Liver (tissue), 9 donors: Measurements from ENCODE around the gene OSGIN1. TPM values are rescaled to one million over a fixed set of nuclear protein-coding genes. Genes with fewer than 3 reads are reported as not detected.

ENCODE experiments used
- DNase-seq: peaks from one replicate; pipeline ENCODE4 v3.0.0-alpha.2; 2017; ENCODE audit warnings: low spot score
- H3K27ac ChIP-seq, 2 donors: one replicate each; pipeline ENCODE4 v1.7.0; 2013; ENCODE audit warnings: inconsistent platforms in 2 of 2, low read length in 2 of 2, control low read depth in 1 of 2, low read depth in 1 of 2, mild to moderate bottlenecking in 1 of 2
- H3K27me3 ChIP-seq, 4 donors: one replicate each; pipeline versions ENCODE4 v1.6.1 to v1.7.0; 2013; ENCODE audit warnings: low read length in 3 of 4, inconsistent platforms in 1 of 4, mild to moderate bottlenecking in 1 of 4, moderate library complexity in 1 of 4; ENCODE audit not compliant: control insufficient read depth in 4 of 4, insufficient read depth in 4 of 4
- H3K36me3 ChIP-seq, 4 donors: one replicate each; pipeline versions ENCODE4 v1.6.1 to v1.7.0; 2013; ENCODE audit warnings: low read length in 3 of 4, mild to moderate bottlenecking in 3 of 4, low read depth in 1 of 4, moderate library complexity in 1 of 4; ENCODE audit not compliant: control insufficient read depth in 4 of 4, insufficient read depth in 3 of 4
- H3K4me1 ChIP-seq, 4 donors: one replicate each; pipeline versions ENCODE4 v1.6.1 to v1.7.0; 2013; ENCODE audit warnings: low read length in 3 of 4, mild to moderate bottlenecking in 3 of 4, moderate library complexity in 1 of 4; ENCODE audit not compliant: control insufficient read depth in 4 of 4, insufficient read depth in 4 of 4
- H3K4me3 ChIP-seq, 3 donors: one replicate each; pipeline versions ENCODE4 v1.6.1 to v1.7.0; 2013; ENCODE audit warnings: low read length in 3 of 3, control low read depth in 1 of 3, low read depth in 1 of 3, mild to moderate bottlenecking in 1 of 3
- H3K9ac ChIP-seq, 2 donors: one replicate each; pipeline ENCODE4 v1.7.0; 2013; ENCODE audit warnings: low read length in 2 of 2, mild to moderate bottlenecking in 2 of 2, moderate library complexity in 2 of 2, control low read depth in 1 of 2, low read depth in 1 of 2
- H3K9me3 ChIP-seq, 4 donors: one replicate each; pipeline versions ENCODE4 v1.6.1 to v1.7.0; 2013; ENCODE audit warnings: low read length in 3 of 4; ENCODE audit not compliant: control insufficient read depth in 4 of 4
- EGR1 ChIP-seq, 2 donors: IDR thresholded peaks; 2 replicates each; pipeline ENCODE4 v1.6.1; 2016 to 2018; ENCODE audit warnings: antibody characterized with exemption in 2 of 2, low read depth in 2 of 2
- FOXA1 ChIP-seq: IDR thresholded peaks from 2 replicates; pipeline ENCODE4 v1.6.1; 2016; ENCODE audit warnings: antibody characterized with exemption
- FOXA2 ChIP-seq: IDR thresholded peaks from 2 replicates; pipeline ENCODE4 v1.6.1; 2016; ENCODE audit warnings: antibody characterized with exemption
- GABPA ChIP-seq, 2 donors: IDR thresholded peaks in 1 of 2; conservative IDR thresholded peaks in 1 of 2; 2 replicates each; pipeline ENCODE4 v1.6.1; 2016; ENCODE audit warnings: antibody characterized with exemption in 2 of 2, mild to moderate bottlenecking in 1 of 2, moderate library complexity in 1 of 2
- HNF4A ChIP-seq, 2 donors: conservative IDR thresholded peaks; 2 replicates each; pipeline ENCODE4 v1.6.1; 2016; ENCODE audit warnings: antibody characterized with exemption in 2 of 2, mild to moderate bottlenecking in 2 of 2
- JUND ChIP-seq, 2 donors: IDR thresholded peaks; 2 replicates each; pipeline ENCODE4 v1.6.1; 2016; ENCODE audit warnings: antibody characterized with exemption in 2 of 2
- NR2F2 ChIP-seq: IDR thresholded peaks from 2 replicates; pipeline ENCODE4 v1.6.1; 2016; ENCODE audit warnings: antibody characterized with exemption
- RXRA ChIP-seq, 2 donors: IDR thresholded peaks; 2 replicates each; pipeline ENCODE4 v1.6.1; 2017 to 2018; ENCODE audit warnings: antibody characterized with exemption in 2 of 2, mild to moderate bottlenecking in 1 of 2
- TAF1 ChIP-seq: conservative IDR thresholded peaks from 2 replicates; pipeline ENCODE4 v1.6.1; 2016; ENCODE audit warnings: antibody characterized with exemption, mild to moderate bottlenecking
- WGBS: extraction: QIAGEN DNeasy Blood & Tissue Kit; methylation state at CpG from one replicate; pipeline ENCODE4 v1.1.7; 2013; 5-methylcytosine and 5-hydroxymethylcytosine counted together
- polyA plus RNA-seq, 2 donors: library from polyadenylated mRNA; stranded (reverse) in 1 of 2; unstranded in 1 of 2; fragments of 200-250 nt in 1 of 2; fragments of >200 nt in 1 of 2; fragmentation: Nextera tagmentation in 1 of 2; extraction: Ambion mirVana in 1 of 2; gene quantifications; one replicate each; pipeline versions ENCODE4 v1.2.1 to v1.2.3, GENCODE V29; 2013 to 2015
- total RNA-seq, 2 donors: library from RNA; depleted of rRNA; stranded (reverse); fragments of >200 nt; gene quantifications; one replicate each; pipeline ENCODE4 v1.2.3, GENCODE V29; 2014
- TF ChIP-seq, protein P1 (sequence below): IDR thresholded peaks from 2 replicates; pipeline ENCODE4 v1.6.1; 2016; ENCODE audit warnings: antibody characterized with exemption
- TF ChIP-seq, protein P2 (sequence below): IDR thresholded peaks from 2 replicates; pipeline ENCODE4 v1.6.1; 2016; ENCODE audit warnings: antibody characterized with exemption
- TF ChIP-seq, protein P3 (sequence below): IDR thresholded peaks from 2 replicates; pipeline ENCODE4 v1.6.1; 2016; ENCODE audit warnings: antibody characterized with exemption
- TF ChIP-seq, protein P4 (sequence below): fragments of 150-350 bp; IDR thresholded peaks from 2 replicates; pipeline ENCODE4 v1.5.1; 2017; ENCODE audit warnings: improper control_type of control experiment, low read depth, low read length; ENCODE audit not compliant: missing input control
- TF ChIP-seq, protein P5 (sequence below): IDR thresholded peaks from 2 replicates; pipeline ENCODE4 v1.6.1; 2016; ENCODE audit warnings: antibody characterized with exemption, mild to moderate bottlenecking
- donor health status: healthy.
- donor health status: healthy.
- donor health status: healthy.
- donor health status: healthy.
- donor health status: healthy.

Gene OSGIN1
- total and polyA plus RNA-seq, 4 donors = 7.1 to 90.4 (median 60.4) TPM

DNA sequence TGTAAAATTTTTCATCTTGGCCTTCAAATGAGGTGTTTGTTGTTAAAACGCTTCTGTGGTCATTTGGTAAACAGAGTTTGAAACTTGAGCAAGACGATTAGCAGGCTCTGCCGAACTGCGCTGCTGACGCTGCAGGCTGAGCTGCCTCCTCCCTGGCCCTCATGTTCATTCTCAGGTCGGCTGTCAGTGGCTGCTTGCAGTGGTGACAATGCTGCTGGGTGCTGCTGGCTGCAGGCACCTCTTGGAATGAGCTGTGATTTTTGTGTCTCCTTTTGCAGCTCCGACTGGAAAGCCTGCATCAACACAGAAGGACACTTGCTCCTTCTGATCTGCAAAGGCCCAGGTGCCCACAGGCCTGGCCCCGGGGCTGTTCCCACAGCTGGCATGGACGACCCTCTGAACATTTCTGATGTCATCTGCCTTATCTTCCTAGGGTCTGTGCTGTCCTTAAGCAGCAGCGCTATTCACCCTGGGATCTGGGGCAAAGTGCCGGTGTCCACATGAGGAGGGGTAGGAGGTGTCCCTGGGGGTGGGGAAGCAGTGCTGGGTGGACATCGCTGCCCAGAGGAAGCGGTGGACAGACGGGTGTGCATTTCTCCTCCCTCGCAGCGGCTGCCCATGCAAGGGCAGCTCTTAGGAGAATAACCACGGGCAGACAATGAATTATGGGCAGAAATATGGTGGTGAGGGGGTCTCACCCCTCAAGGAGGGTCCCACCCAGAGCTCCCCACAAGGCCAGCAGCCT, 23.1 kb upstream of the OSGIN1 start:
- 73% methylated on average over 17 of the region's 17 CpGs for WGBS
- DNase-seq = no peak
- Histone ChIP-seq H3K4me1 (peaks cover 2 to 31% (median 21%) of the 10 kb centered on the region in 4 donors), H3K27ac (no peak overlapping the region), H3K9me3 (no peaks in the 10 kb centered on the region), H3K27me3 (no peaks in the 10 kb centered on the region), H3K36me3 (no peaks in the 10 kb centered on the region), H3K9ac (no peak overlapping the region), H3K4me3 (no peak overlapping the region)
- TF ChIP-seq JUND (IDR thresholded peaks at IDR 0.05) (no peak), FOXA2 (no peak), EGR1 (IDR thresholded peaks at IDR 0.05; ENCODE audit: low read depth in 2 of 2) (no peak), RXRA (IDR thresholded peaks at IDR 0.05) (no peak), HNF4A (conservative IDR thresholded peaks at IDR 0.05) (no peak)
- TF ChIP-seq, protein P1, sequence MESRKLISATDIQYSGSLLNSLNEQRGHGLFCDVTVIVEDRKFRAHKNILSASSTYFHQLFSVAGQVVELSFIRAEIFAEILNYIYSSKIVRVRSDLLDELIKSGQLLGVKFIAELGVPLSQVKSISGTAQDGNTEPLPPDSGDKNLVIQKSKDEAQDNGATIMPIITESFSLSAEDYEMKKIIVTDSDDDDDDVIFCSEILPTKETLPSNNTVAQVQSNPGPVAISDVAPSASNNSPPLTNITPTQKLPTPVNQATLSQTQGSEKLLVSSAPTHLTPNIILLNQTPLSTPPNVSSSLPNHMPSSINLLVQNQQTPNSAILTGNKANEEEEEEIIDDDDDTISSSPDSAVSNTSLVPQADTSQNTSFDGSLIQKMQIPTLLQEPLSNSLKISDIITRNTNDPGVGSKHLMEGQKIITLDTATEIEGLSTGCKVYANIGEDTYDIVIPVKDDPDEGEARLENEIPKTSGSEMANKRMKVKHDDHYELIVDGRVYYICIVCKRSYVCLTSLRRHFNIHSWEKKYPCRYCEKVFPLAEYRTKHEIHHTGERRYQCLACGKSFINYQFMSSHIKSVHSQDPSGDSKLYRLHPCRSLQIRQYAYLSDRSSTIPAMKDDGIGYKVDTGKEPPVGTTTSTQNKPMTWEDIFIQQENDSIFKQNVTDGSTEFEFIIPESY = no peak
- TF ChIP-seq, protein P2, sequence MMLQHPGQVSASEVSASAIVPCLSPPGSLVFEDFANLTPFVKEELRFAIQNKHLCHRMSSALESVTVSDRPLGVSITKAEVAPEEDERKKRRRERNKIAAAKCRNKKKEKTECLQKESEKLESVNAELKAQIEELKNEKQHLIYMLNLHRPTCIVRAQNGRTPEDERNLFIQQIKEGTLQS = no peak

DNA sequence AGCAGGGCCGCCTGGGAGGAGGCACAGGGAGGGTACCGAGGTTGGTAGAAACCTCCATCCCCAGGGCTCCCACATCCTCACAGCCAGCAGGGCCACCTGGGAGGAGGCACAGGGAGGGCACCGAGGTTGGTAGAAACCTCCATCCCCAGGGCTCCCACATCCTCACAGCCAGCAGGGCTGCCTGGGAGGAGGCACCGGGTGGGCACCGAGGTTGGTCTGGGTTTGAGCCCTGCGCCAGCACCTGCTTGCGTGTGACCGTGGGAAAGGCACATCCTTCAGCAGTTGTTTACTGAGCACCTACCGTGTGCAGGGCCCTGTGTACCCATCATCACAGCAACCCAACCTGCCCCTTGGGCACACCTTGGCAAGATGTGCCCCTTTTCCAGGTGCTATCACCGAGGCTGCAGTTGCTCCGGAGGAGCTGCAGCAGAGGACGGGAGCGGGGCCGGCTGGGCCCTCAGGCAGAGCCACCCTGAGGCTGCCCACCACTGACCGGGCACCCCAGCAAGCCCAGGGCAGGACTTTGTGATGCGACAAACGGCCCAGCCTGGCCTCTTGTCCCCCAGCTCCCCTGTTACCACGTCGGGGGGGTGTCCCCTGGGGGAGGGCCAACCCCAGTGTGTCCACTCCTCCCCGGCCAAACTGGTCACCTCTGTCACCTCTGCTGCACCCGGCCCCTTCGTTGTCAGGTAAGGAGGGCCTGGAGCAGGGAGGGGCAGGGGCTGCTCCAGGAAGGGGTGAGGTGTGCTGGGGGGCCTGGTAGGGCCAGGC, 22.1 kb upstream of the OSGIN1 start:
- Histone ChIP-seq H3K27ac (no peak overlapping the region), H3K36me3 (no peaks in the 10 kb centered on the region), H3K4me1 (peaks cover 2 to 26% (median 21%) of the 10 kb centered on the region in 4 donors), H3K4me3 (no peak overlapping the region), H3K9me3 (no peaks in the 10 kb centered on the region), H3K9ac (no peak overlapping the region), H3K27me3 (no peaks in the 10 kb centered on the region)
- no peak for TF ChIP-seq NR2F2
- TF ChIP-seq, protein P3, sequence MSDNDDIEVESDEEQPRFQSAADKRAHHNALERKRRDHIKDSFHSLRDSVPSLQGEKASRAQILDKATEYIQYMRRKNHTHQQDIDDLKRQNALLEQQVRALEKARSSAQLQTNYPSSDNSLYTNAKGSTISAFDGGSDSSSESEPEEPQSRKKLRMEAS = no peak
- TF ChIP-seq JUND (IDR thresholded peaks at IDR 0.05) = no peak
- TF ChIP-seq, protein P1 = no peak
- TF ChIP-seq, protein P4, sequence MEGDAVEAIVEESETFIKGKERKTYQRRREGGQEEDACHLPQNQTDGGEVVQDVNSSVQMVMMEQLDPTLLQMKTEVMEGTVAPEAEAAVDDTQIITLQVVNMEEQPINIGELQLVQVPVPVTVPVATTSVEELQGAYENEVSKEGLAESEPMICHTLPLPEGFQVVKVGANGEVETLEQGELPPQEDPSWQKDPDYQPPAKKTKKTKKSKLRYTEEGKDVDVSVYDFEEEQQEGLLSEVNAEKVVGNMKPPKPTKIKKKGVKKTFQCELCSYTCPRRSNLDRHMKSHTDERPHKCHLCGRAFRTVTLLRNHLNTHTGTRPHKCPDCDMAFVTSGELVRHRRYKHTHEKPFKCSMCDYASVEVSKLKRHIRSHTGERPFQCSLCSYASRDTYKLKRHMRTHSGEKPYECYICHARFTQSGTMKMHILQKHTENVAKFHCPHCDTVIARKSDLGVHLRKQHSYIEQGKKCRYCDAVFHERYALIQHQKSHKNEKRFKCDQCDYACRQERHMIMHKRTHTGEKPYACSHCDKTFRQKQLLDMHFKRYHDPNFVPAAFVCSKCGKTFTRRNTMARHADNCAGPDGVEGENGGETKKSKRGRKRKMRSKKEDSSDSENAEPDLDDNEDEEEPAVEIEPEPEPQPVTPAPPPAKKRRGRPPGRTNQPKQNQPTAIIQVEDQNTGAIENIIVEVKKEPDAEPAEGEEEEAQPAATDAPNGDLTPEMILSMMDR = no peak
- TF ChIP-seq GABPA (IDR thresholded peaks at IDR 0.05 in 1 of 2, conservative IDR thresholded peaks at IDR 0.05 in 1 of 2) = no peak
- no peak for TF ChIP-seq EGR1 (IDR thresholded peaks at IDR 0.05; ENCODE audit: low read depth in 2 of 2)
- TF ChIP-seq HNF4A (conservative IDR thresholded peaks at IDR 0.05) = no peak
- TF ChIP-seq TAF1 = no peak
- TF ChIP-seq, protein P5, sequence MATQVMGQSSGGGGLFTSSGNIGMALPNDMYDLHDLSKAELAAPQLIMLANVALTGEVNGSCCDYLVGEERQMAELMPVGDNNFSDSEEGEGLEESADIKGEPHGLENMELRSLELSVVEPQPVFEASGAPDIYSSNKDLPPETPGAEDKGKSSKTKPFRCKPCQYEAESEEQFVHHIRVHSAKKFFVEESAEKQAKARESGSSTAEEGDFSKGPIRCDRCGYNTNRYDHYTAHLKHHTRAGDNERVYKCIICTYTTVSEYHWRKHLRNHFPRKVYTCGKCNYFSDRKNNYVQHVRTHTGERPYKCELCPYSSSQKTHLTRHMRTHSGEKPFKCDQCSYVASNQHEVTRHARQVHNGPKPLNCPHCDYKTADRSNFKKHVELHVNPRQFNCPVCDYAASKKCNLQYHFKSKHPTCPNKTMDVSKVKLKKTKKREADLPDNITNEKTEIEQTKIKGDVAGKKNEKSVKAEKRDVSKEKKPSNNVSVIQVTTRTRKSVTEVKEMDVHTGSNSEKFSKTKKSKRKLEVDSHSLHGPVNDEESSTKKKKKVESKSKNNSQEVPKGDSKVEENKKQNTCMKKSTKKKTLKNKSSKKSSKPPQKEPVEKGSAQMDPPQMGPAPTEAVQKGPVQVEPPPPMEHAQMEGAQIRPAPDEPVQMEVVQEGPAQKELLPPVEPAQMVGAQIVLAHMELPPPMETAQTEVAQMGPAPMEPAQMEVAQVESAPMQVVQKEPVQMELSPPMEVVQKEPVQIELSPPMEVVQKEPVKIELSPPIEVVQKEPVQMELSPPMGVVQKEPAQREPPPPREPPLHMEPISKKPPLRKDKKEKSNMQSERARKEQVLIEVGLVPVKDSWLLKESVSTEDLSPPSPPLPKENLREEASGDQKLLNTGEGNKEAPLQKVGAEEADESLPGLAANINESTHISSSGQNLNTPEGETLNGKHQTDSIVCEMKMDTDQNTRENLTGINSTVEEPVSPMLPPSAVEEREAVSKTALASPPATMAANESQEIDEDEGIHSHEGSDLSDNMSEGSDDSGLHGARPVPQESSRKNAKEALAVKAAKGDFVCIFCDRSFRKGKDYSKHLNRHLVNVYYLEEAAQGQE = no peak
- no peak for TF ChIP-seq FOXA1
- no peak for DNase-seq
- WGBS = 89% methylated on average over 22 of the region's 22 CpGs
